GM13976 (cell line): ENCODE data around the gene BTBD9.

ENCODE experiments used
- DNase-seq: peaks from one replicate; pipeline ENCODE4 v3.0.0; 2012; ENCODE audit warnings: low spot score
- in situ Hi-C: fragments of 300-500 bp; cut with MboI; formaldehyde crosslinking; loops from one replicate; pipeline ENCODE4 v1.12.0; 2022; ENCODE audit warnings: low sequenced_read_pairs, mixed read lengths, inconsistent platforms; ENCODE audit not compliant: unreplicated experiment
- TF ChIP-seq, protein P1 (sequence below): IDR thresholded peaks from 2 replicates; pipeline ENCODE4 v1.5.1; 2012; ENCODE audit warnings: borderline replicate concordance, mild to moderate bottlenecking; ENCODE audit not compliant: insufficient read depth; ENCODE audit errors: extremely low read depth, missing control alignments, control extremely low read depth

BTBD9 gene

DNA sequence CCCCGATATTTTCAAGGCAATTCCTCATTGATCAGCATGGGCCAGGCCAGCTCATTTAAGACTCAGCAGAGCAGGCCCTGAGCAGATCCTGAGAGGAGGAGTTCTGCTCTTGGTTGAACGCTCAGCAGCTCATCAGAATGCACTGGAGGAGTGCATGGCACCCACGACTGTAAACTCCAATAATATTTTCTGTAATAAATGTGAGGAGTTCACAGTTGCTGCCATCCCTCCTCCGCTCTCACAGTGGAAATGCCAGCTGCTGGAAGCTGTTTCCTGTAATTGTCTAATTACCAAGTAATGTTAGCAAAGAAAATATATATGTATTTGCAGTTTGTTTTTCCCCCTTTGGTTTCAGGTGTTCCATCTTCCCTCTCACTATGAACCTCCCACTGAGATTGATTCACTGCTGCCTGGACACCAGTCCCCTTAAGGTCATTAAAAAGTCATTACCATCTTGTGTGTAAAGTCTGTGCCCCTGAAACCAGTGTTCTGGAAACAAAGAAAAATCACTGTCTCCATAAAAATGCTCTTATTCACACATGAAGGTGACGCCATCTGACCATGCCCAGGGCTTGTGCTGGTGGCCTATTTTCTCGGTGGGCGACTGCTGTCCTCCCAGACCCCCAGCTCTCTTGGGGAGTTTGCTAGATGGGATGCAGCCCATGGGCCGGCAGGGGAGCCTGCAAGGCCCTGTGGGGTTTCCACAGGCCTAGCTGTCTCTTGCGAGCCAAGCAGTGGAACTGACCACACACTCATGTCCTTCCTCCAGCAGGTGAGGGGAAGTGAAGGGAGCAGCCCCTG, 446.0 kb downstream of the BTBD9 start:
- TF ChIP-seq, protein P1, sequence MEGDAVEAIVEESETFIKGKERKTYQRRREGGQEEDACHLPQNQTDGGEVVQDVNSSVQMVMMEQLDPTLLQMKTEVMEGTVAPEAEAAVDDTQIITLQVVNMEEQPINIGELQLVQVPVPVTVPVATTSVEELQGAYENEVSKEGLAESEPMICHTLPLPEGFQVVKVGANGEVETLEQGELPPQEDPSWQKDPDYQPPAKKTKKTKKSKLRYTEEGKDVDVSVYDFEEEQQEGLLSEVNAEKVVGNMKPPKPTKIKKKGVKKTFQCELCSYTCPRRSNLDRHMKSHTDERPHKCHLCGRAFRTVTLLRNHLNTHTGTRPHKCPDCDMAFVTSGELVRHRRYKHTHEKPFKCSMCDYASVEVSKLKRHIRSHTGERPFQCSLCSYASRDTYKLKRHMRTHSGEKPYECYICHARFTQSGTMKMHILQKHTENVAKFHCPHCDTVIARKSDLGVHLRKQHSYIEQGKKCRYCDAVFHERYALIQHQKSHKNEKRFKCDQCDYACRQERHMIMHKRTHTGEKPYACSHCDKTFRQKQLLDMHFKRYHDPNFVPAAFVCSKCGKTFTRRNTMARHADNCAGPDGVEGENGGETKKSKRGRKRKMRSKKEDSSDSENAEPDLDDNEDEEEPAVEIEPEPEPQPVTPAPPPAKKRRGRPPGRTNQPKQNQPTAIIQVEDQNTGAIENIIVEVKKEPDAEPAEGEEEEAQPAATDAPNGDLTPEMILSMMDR = no peak
- in situ Hi-C loops = no loop called here
- DNase-seq = no peak

DNA sequence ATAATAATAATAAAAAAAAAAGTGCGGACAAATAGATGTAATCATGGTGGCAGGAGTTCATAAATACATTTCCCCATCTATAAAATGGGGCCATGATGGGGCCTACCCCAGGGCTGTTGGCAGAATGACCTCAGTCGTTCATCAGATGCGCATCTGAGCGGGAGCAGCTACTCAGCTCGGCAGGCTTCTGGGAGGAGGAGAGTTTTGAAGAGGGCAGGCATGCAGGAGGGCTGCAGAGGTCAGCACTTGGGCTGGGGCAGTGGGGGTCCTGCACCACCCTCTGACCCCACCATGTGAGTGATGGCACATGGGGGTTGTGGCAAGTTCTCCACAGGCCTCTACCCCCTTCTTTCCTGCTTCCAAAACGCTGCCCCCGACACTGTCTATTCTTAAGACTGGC, 446.7 kb downstream of the BTBD9 start:
- no peak for DNase-seq
- TF ChIP-seq, protein P1 = no peak
- in situ Hi-C loops = no loop called here

DNA sequence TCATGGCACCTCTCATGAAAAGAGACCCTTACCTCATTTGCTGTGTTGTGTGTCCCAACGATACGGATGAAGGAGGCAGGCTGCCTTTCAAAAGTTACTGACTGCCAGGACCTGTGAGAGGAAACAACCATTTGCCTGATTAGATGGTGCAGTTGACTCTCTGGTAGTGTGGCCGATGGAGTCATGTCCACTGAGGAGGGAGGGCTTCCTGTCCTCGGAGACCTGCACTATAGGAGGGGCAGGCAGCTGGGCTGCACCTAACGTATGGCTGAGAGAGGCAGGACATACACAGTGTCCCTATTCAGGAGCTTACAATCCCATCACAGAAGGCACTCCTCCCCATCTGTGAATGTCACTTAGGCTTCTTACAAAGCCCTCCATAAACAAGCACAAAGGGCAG, 447.2 kb downstream of the BTBD9 start:
- no peak for DNase-seq
- TF ChIP-seq, protein P1 = no peak
- in situ Hi-C loops = no loop called here

DNA sequence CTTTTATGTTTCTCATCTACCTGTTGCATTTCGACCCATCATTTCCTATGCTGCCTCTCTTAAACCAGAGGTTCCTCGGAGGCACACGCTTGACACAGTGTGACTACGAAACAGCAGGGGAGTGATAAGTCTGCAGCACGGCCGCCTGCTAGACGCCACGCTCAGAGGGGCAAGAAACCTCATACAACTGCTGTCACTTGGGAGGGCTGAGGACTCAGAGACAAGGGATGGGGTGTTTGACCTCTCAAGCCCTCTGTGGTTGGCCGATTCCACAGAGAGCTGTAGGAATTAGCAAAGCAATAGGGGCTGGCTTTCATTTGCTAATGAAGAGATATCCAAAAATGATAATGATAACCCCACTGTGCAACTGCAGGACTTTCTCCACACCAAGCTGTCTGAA, 447.7 kb downstream of the BTBD9 start:
- TF ChIP-seq, protein P1 = no peak
- no peak for DNase-seq
- in situ Hi-C loops = no loop called here

DNA sequence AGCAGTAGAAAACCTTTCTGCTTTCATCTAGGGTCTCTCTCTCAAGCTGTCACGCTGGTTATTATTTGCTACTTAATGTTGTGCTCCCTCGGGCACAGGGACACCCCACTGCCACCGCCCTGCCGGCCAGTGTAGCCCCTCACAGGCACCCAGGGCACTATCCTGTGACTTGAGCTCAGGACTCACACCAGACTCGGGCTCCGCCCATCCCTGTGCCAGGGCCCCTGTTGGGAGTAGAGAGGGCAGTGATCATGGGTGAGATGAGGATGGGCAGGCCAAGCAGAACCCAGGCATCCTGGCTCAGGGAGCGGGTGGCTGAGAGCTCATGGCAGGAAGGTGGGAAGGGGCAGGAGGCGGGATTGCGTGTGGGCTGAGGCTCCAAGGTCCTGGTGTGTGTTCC, 448.3 kb downstream of the BTBD9 start:
- no peak for DNase-seq
- in situ Hi-C loops = no loop called here
- TF ChIP-seq, protein P1 = no peak

DNA sequence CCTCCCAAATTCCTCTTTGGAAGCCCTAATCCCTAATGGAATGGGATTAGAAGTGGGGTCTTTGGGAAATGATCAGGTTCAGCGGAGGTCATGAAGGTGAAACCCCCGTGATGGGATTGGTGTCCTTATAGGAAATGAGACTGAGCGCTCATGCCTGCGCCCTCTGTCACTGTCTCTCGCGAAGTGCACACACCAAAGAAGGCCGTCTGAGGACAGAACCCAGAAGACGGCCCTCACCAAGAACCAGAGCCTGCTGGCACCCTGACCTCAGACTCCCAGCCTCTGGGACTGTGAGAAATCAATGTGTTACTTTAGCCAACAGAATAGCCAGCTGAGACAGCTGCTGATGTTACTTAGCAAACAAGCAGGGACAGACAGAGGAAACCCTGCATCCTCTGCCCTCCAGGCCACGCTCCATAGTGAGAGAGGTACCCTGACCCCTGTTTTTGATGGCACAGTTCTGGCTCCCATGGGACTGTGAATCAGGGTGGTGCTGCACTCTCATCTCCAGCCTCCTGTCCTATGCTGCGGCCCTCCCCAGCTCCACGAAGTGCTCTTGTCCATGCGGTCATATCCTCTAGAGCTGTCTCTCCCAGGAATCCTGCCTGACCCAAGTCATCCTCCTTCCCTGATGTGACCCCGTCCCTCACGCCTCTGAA, 450.9 kb downstream of the BTBD9 start:
- in situ Hi-C loops = no loop called here
- TF ChIP-seq, protein P1 = no peak
- no peak for DNase-seq
